ENCODE measurements around the gene CTNNA2.

- TF ChIP-seq CTCF (IDR thresholded peaks at IDR 0.05), result peak; percentile 79
- TF ChIP-seq POLR2AphosphoS5 (IDR thresholded peaks at IDR 0.05; ENCODE audit: low read depth, low read length), result no peak
- no peak for TF ChIP-seq MAX (IDR thresholded peaks at IDR 0.05; ENCODE audit: low read depth)
- TF ChIP-seq GATA2 (CRISPR knock-in tag; IDR thresholded peaks at IDR 0.05), result no peak
- TF ChIP-seq MEF2A (IDR thresholded peaks at IDR 0.05; ENCODE audit: borderline replicate concordance, low read depth), result no peak
- no peak for TF ChIP-seq TCF12 (IDR thresholded peaks at IDR 0.05)
- no peak for TF ChIP-seq FOXJ3 (CRISPR knock-in tag; IDR thresholded peaks at IDR 0.05)
- no peak for TF ChIP-seq TEAD4 (IDR thresholded peaks at IDR 0.05; ENCODE audit: borderline replicate concordance, insufficient read depth)
- no peak for TF ChIP-seq FOXM1 (IDR thresholded peaks at IDR 0.05; ENCODE audit: low read depth)
- no peak for TF ChIP-seq EP300 (IDR thresholded peaks at IDR 0.05; ENCODE audit: borderline replicate concordance in 1 of 2, low read depth in 1 of 2, low read length in 1 of 2)
- no peak for TF ChIP-seq ELF1 (IDR thresholded peaks at IDR 0.05)
- no peak for TF ChIP-seq NRF1 (IDR thresholded peaks at IDR 0.05; ENCODE audit: low read depth, low read length)
- no peak for TF ChIP-seq RXRA (IDR thresholded peaks at IDR 0.05; ENCODE audit: borderline replicate concordance, low read depth)
- TF ChIP-seq RAD21 (IDR thresholded peaks at IDR 0.05; ENCODE audit: low read length), result peak; percentile 95
These were observed 375.0 kb downstream of the CTNNA2 start for GRCh38 chr2:79887747-79888374.

All from SK-N-SH (cell line).